Renal pelvis (tissue), 12 donors: ENCODE data around the gene USH2A. TPM values are rescaled to one million over a fixed set of nuclear protein-coding genes. Genes with fewer than 3 reads are reported as not detected.

Experiments
- DNase-seq: peaks from one replicate; pipeline ENCODE4 v3.0.0-alpha.2; 2013
- long read RNA-seq, 16 experiments: transcript quantifications; one replicate each; lab custom pipeline, GENCODE V29; 2026
- polyA plus RNA-seq, 3 donors: library from polyadenylated mRNA; unstranded; fragments of 120-200 nt; gene quantifications; one replicate each; pipeline ENCODE4 v1.2.1, GENCODE V29; 2013; ENCODE audit not compliant: insufficient read length in 3 of 3

Gene USH2A, protein sequence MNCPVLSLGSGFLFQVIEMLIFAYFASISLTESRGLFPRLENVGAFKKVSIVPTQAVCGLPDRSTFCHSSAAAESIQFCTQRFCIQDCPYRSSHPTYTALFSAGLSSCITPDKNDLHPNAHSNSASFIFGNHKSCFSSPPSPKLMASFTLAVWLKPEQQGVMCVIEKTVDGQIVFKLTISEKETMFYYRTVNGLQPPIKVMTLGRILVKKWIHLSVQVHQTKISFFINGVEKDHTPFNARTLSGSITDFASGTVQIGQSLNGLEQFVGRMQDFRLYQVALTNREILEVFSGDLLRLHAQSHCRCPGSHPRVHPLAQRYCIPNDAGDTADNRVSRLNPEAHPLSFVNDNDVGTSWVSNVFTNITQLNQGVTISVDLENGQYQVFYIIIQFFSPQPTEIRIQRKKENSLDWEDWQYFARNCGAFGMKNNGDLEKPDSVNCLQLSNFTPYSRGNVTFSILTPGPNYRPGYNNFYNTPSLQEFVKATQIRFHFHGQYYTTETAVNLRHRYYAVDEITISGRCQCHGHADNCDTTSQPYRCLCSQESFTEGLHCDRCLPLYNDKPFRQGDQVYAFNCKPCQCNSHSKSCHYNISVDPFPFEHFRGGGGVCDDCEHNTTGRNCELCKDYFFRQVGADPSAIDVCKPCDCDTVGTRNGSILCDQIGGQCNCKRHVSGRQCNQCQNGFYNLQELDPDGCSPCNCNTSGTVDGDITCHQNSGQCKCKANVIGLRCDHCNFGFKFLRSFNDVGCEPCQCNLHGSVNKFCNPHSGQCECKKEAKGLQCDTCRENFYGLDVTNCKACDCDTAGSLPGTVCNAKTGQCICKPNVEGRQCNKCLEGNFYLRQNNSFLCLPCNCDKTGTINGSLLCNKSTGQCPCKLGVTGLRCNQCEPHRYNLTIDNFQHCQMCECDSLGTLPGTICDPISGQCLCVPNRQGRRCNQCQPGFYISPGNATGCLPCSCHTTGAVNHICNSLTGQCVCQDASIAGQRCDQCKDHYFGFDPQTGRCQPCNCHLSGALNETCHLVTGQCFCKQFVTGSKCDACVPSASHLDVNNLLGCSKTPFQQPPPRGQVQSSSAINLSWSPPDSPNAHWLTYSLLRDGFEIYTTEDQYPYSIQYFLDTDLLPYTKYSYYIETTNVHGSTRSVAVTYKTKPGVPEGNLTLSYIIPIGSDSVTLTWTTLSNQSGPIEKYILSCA (N-terminal part only)
- polyA plus RNA-seq, result under 1 TPM; 0.07 to 0.37 (median 0.31) TPM
- long read RNA-seq, donor 1, result 0 reads
- long read RNA-seq, donor 2, result 0 reads
- long read RNA-seq, donor 3, result 0 reads
- long read RNA-seq, donor 4, result 0 reads
- long read RNA-seq, donor 5, result 0 reads
- long read RNA-seq, donor 6, result 0 reads
- long read RNA-seq, donor 7, result 0 reads
- long read RNA-seq, donor 8, result 0 reads
- long read RNA-seq, donor 9, result 0 reads
- long read RNA-seq, donor 10, result 0 reads
- long read RNA-seq, donor 11, result 0 reads
- long read RNA-seq, donor 12, result 0 reads
- long read RNA-seq, donor 13, result 0 reads
- long read RNA-seq, donor 14, result 0 reads
- long read RNA-seq, donor 15, result 0 reads
- long read RNA-seq, donor 16, result 0 reads

DNA sequence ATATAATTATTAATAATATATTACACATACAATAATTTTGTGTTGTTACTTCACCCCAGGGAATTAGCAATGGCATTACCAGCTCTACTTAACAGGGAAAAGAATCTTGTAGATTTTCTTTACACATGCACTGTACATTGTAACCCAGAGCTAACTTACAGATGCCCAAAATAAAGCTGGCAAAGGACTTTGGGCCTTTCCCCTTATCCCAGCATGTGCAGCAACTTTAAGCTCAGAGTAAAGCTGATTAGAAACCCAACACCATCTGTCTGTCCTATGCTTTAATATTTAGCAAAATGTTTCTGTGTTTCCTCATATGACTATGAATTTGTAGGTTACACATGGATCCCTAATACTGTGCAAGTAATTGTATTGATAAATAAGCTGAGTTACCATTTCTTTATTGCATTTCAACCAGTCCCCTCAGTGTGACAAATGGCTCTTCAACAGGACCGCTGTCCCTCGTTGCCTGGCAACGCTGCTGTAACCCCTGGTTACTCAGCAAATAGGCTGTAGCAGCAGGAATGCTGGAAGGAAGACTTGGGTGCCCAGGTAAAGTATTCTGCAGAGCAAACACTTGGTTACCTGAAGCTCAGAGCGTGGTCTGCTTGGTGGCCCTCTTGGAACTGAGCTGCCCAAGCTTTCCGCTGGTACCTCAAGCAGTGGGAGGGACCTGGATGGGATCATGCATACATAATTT, at the start of gene USH2A:
TSS of gene USH2A (minus strand) at position 628 of the 700 bp plus-strand sequence. CDS start 1,112 bp downstream, outside the sequence.
- DNase-seq, result peak; percentile 11

DNA sequence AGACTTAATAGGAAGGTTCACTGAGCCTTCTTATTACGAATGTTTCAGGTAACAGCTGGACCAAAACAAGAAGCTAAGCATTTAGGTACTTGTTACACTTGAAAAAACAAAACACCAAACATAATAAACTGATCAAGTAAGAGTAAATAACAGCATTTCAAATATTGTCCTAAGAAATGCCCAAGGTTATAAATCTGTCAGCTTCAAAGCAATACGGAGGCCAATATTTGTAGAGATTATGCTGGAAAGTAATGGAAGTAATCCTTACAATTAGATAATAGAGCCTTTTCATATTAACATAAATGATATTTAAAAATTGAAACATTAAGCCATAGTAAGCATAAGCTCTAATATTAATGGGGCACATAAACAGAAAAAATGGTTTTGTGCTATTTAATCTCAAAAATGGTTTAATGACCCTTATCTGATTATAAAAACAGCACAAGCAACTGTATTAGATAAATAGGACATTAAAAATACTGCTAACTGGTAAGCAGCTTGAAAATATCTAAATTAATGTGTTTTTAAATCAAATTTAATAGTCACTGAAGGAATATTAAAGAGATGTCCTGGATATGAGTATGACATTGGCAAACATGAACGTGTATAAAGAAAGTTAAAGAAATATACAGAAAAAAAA, 43.0 kb upstream of the USH2A start:
- DNase-seq, result no peak

DNA sequence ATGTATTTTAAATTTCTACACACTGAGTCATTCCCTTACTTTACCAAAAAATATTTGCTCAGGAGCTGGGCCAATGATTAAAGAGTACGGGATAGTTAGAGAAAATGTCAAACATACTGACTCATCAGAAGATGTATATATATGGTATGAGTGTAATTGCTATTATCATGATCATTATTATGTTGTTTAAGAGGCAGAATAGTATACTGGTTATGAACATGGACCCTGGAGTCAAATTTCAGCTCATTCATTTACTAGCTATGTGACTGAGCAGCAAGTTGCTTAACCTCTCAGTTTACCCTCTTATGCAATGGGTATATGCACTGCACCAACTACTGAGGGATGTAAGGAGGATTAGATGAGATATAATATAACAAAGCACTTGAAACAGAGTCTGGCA, 41.2 kb upstream of the USH2A start:
- no peak for DNase-seq

DNA sequence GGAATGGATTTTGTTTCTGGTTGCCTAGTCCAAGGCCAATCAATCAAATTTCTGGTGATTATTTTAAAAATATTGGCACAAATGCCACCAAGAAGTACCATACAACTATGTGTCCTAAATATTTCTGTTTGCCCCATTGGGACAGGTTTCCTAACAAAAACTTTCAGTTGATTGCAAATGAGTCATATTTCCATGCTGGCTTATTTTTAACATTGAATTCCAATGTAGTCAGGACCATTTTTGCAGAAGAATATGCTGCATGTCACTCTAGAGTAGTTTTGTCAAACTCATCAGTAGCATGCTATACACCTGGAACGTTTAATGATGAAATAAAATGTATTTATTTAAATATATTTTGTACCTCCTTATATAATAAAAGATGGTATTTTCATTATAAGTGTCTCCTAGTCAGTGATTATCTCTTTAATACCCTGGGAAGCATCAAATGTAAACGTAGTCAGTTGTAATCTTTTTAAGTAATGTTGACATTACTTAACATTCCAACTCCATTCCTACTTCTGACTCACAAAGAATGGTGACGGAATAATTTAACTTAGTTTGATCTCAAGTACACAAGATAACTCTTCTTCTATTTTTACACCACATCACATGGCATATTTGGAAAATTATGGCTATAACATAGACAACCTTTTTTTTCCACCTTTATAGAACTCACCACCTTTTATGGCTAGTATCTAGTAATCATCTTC, 39.0 kb upstream of the USH2A start:
- DNase-seq, result no peak

DNA sequence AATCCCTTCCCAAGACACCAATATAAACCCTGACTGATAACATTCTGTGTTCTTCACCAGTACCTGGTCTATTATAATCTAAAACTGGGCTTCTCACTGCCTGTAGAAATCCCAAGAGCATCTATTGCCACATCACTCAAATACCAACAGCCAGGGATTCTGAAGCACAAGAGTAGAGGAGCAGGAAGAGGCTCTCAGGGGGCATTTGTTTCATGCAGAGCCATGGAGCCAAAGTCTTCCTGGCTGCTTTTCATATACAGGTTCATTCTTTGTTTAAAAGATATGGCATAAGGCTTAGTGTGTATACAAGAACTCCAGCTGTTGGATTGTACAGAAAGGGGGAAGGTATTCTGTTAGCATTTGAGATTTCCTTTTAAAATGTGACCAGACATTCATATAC, 38.2 kb upstream of the USH2A start:
- no peak for DNase-seq

DNA sequence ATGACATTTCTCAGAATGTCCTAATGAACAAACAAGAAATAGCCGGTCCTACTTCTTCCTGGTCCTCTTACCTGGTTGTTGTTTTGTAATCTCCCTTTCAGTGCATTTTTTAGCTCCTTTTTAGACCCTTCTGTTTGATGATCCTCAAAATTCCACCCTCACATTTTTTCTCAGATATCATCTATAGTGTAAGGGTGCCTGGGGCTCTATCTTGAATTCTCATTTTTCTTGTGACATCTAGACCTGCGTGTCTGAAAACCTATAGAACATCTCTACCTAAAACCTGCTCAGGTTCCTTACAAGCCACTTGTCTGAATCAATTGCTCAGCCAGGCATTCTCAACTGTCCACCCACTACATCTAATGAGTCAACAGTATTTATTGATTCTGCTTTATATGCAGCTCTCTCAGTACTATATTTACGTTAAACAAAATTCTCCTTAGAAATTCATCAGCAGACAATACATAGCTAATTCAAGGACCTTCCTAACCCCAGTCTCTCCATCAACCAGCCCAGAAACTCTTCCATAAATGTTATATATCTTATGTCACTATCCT, 36.5 kb upstream of the USH2A start:
- no peak for DNase-seq

DNA sequence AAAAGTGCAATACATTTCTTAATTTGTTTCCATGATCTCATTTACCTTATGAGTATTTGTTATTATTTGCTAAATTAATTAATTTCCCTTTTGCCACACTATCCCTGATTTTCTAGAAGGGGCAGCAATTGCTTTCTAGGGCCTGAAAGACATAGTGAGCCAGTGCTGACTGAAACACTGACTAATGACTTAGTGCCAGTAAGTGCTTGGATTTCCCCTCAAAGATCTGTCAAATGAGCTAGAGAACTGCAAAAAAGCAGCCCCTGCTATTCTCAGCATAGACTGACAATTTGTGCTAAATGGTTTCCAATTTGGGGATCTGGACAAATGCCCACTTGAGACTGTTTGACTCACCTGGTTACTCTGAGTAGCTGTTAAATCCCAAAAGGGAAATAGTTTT, 35.6 kb upstream of the USH2A start:
- DNase-seq, result no peak

DNA sequence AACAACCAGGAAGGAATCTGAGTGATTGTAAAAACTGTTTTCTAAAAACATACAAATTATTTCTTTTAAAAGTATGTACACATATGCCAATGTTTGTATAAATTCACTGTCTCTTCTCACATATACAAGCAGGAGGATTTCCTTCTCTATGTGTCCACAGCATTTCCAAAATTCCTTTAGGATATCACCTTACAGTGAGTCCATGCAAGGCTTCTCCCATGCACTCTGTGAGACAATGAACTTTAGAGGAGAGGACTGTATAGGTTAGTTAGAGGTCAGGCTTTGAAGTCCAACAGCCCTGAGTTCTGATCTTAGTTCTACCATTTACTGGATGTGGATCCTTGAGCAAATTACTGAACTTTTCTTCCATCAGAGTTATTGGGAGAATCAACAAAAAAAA, 34.1 kb upstream of the USH2A start:
- DNase-seq, result peak; percentile 11

DNA sequence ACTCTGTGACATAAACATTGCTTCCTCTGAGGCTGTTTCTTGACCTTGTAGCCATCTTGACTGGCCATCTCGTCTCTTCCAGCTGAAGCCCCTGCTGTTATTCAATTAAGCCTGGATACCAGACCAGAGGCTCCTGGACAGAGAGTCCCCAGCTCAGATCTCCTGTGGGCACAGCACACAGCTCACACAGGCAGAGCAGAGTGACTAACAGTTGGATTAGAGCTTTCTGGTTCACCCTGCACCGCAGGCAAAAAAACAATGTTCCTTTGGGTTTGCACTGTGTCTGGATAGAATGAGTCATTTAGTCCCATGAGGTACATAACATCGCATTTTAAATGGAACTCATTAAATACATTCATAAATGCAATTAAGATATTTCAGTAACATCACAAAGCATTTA, 33.4 kb upstream of the USH2A start:
- no peak for DNase-seq

DNA sequence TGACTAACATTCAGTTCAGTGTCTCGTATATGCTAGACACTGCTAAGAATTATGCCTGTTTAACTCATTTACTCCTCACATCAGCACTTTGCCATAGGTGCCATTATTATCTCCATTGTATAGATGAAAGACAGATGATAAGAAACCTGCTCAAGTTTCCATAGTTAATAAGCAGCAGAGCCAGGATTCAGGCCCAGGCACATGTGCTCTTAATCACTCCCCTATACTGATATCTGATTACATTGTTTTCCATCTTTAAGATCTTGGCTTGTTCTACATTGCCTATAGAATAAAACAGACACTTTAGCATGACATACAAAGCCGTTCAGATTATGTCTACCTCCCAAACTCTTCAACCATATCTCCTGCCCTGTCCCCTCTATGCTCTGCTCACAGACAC, 30.5 kb upstream of the USH2A start:
- DNase-seq, result no peak

DNA sequence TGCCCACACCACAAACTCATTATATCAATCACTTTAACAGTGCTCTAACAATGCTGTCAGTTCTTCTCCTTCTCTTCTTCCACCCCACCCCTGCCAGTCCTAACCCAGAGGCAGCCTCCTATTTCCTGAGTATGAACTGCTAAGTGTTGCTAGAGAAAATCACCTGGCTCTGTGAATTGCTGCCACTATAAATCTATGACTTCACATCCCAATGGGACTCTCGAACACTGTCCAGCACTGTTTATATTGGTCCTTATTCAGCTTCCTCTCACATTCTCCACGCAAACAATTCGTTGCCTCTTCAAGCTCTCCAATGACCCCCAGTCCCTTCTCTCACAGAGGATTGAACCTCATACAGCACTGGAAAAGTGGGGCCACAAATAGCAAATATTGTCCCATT, 27.0 kb upstream of the USH2A start:
- DNase-seq, result no peak

DNA sequence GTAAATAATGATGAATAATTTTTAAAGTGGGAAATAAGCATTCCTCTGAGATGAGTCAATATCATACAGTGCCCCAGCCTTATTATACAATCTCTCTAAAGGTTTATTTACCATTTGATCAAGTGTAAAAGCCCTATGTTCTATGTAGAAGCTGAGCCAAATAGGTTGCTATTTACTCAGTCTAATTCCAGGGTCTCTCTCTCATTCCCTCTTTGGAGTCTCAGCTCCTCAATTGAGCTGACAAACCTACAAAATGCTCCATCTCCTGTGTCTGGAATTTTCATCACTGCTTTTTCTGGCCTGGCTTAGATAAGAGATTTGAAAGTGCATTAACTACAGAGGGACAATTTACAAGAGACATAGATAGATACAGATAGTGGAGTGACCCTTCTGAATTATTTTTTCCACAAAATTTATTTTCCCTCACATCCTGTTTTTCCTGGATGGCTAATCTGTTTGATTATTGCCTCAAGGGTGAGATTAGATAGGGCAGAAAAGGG, 24.8 kb upstream of the USH2A start:
- DNase-seq, result no peak

DNA sequence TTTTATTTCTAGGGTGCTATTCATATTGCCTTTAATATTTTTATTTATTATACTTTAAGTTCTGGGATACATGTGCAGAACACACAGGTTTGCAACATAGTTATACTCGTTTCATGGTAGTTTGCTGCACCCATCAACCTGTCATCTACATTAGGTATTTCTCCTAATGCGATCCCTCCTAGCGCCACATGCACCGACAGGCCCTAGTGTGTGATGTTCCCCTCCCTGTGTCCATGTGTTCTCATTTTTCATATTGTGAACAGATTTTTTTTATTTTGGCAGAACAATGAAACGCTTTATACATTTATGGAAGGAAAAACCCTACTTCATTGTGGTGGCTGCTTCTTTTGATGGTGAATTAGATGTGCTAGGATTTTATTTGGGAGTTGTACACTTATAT, 14.4 kb upstream of the USH2A start:
- no peak for DNase-seq

DNA sequence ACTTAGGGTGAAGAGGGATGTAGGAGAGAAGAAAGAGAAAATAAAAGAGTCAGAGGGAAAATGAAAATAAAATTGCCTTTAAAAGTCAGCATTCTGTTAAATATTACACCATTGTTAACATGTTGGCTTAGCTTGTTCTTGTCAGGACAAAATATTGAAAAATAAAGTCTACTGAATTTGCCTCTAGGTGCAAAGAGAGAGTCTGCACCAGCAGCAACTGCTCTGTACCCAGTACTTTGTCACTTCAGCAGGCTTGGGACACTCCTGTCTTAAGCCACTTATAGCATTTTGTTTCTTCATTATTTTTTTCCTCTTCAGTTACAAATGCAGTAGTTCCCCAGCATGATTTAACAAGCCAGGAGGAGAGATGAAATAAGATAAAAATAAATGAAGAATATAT, 11.0 kb upstream of the USH2A start:
- no peak for DNase-seq

DNA sequence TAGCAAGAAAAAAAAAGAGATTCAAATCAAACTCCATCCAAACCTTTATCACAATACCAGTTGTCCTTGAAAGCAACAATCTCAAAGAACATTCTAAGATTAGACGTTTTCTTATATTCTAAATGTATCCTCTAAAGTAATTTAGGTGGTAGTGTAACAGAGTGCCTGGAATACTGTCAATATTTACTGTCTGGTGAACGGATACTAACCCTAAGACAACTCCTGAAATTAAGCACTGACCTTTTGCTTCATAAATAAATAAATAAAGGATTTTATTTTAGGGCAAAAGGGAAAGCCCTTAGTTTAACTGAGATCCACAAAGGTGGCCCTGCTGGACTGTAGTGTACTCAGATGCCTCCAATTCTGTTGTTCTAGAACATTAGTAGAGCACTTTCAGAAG, 9.9 kb upstream of the USH2A start:
- no peak for DNase-seq

DNA sequence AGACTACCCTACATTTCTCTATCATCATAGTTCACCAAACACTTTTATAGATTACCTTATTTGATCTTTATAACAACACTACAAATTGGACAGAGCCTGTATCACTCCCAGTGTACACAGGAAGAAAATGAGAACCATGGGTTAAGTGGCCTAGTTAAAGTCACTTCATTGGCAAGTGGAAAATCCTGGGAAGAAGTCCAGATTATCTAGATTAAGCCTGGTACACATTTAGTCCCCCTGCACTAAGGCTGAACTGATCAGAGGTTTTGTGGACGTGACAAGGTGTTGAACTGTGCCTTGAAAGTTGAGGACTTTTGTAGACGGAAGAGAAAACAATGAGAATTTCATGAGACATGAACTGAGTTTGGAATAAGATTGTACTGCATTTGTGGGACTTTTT, 7.5 kb upstream of the USH2A start:
- DNase-seq, result no peak

DNA sequence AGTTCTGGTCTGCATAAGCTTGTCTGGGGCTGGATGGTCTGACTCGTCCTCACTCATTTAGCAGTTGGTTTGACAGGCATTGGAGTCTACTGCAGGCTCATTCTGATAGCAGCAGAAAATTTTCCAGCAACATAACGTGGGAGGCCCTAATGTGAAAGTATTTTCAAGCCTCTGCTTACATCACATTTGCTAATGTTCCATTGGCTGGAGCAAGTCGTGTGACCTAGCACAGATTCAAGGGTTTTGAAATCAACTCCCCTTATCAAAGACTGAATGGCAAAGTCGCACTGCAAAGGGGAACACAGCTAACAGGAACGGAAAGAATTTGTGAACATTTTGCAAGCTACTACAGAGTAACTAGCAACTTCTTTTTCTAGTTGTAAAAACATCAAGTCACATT, 2.3 kb upstream of the USH2A start:
- no peak for DNase-seq

DNA sequence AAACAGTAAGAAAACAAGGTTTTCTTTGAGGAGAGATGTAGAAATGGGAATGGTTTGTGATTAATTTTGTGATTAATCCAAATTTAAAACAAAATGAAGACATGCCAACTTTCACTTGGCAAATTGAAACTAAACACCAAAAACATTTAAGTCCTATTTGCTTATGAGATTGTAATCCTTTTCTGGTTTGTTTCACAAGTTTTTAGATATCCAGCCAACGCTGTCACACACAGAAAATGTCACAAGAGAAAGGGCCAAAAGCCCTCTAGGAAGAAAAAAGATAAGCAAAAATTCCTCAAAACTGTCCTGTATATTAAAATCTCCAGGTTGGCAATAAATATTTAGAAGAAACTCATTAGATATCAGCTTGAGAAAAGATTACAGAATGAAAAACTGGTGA, 2.5 kb downstream of the USH2A start:
- DNase-seq, result no peak

DNA sequence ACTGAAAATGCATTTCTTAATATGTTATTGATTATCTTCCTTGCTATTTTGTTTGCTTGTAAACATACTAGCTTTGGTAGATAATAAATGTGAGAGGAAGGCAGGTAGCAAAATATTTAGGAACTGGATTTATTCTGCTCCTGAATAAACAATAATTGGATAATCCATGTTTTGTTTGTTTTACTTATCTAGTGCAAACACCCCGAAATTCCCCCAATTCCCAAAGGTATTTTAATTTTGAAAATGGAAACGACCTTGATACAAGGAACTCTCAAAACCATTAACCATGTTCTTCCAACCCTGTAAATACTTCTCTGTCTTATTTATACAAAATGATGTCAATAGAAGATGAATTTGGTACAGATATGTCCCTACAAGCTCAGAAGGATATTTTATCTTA, 3.0 kb downstream of the USH2A start:
- no peak for DNase-seq
